ENCODE results near the gene PI16. TPM values are rescaled to one million over a fixed set of nuclear protein-coding genes. Genes with fewer than 3 reads are reported as not detected.

Gene PI16
- total and polyA plus RNA-seq, 7 donors: 0.85 to 50.7 (median 2.9) TPM

- no peak for DNase-seq
- peak overlapping the region in 3 of 4 donors; percentile 0 to 22 (median 18) for H3K27ac ChIP-seq
These were observed 53.0 kb downstream of the PI16 start for GRCh38 chr6:37007340-37008043.

DNA sequence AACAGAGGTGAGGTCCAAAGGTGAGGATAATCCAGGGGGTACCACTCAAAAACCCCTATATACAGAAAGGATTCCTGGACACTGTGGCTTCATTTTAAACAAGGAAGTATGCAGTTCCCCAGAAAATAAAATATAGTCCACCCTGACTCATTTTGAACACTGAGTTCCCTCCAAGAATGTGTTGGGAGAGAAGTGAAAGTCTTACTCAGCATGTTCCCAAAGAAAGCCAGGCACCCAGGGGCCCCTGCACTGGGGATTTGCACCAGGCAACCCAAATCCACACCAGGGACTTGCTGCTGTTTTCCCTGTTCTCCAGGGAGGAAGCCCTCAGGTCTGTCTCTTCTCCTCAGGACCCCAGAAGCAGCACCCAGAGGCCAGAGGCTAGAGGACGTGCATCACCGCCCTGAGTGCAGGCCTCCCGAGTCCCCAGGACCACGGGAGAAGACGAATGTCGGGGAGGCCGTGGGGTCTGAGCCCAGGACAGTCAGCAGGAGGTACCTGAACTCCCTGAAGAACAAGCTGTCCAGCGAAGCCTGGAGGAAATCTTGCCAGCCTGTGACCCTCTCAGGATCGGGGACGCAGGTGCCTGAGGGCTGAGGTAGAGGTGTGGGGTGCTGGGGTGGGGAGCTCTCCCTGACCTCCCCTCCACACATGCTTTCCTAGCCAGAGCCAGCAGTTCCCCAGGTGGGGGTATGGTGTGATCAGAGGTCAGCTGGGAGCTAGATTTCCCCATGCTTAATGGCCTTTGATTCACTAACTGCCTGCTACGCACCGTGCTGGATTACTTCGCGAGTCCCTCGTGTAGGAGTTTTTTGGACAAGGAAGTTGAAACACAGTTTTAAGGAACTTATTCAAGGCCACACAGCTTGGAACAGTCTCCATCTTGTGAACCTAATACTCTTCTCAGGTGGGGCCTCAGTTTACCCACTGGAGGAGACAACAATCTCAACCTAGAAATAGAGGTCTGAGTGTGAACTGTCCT, 54.2 kb downstream of the PI16 start:
- Histone ChIP-seq H3K27ac (peak overlapping the region in 2 of 4 donors; percentile 0 to 22), H3K9me3 (no peaks in the 10 kb centered on the region), H3K4me3 (peak overlapping the region in 1 of 4 donors; percentile 44), H3K4me1 (no peaks in the 10 kb centered on the region), H3K36me3 (no peaks in the 10 kb centered on the region), H3K27me3 (no peaks in the 10 kb centered on the region)
- no peak for DNase-seq
- TF ChIP-seq EP300 (IDR thresholded peaks at IDR 0.05): no peak
- TF ChIP-seq POLR2AphosphoS5 (IDR thresholded peaks at IDR 0.05): no peak
- no peak for TF ChIP-seq POLR2A (IDR thresholded peaks at IDR 0.05)
- TF ChIP-seq, protein P1, sequence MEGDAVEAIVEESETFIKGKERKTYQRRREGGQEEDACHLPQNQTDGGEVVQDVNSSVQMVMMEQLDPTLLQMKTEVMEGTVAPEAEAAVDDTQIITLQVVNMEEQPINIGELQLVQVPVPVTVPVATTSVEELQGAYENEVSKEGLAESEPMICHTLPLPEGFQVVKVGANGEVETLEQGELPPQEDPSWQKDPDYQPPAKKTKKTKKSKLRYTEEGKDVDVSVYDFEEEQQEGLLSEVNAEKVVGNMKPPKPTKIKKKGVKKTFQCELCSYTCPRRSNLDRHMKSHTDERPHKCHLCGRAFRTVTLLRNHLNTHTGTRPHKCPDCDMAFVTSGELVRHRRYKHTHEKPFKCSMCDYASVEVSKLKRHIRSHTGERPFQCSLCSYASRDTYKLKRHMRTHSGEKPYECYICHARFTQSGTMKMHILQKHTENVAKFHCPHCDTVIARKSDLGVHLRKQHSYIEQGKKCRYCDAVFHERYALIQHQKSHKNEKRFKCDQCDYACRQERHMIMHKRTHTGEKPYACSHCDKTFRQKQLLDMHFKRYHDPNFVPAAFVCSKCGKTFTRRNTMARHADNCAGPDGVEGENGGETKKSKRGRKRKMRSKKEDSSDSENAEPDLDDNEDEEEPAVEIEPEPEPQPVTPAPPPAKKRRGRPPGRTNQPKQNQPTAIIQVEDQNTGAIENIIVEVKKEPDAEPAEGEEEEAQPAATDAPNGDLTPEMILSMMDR (IDR thresholded peaks at IDR 0.05): no peak
- intact Hi-C loops (cut with DNase I): no loop called here
- WGBS, 2 donors: 86 to 87% methylated on average over 15 of the region's 15 CpGs

More at GRCh38 chr6:37007340-37008043, 53.0 kb downstream of the PI16 start:
- Histone ChIP-seq H3K4me1 (no peaks in the 10 kb centered on the region), H3K9me3 (no peaks in the 10 kb centered on the region), H3K36me3 (no peaks in the 10 kb centered on the region), H3K27me3 (no peaks in the 10 kb centered on the region), H3K4me3 (peak overlapping the region in 2 of 4 donors; percentile 34 to 44)
- intact Hi-C loops (cut with DNase I): no loop called here
- 58 to 60% methylated on average over 12 of the region's 12 CpGs for WGBS, 2 donors
- TF ChIP-seq, protein P1 (IDR thresholded peaks at IDR 0.05): no peak
- TF ChIP-seq POLR2A (IDR thresholded peaks at IDR 0.05): no peak
- TF ChIP-seq POLR2AphosphoS5 (IDR thresholded peaks at IDR 0.05): no peak
- TF ChIP-seq EP300 (IDR thresholded peaks at IDR 0.05): no peak

DNA sequence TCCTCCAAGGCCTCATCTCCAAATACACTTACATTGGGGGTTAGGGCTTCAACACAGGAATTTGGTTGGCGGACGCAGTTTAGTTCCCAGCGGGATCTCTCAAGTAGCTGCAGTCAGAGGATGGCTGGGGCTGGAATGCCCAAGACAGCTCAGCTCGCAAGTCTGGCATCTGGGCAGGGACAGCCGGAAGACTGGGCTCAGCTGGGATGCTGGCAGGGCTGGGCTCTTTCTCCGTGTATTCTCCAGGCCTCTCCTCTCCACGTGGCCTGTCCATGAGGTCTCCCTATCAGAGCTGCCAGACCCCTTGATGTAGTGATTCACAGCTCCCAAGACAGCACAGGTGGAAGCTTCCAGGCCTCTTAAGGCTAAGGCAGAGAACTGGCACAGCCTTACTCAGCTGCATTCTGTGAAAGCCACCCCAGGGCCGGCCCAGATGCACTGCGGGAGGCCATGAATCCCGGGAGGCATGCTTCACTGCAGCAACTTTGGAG, 55.9 kb downstream of the PI16 start:
- intact Hi-C loops (cut with DNase I): no loop called here
- TF ChIP-seq, protein P1 (IDR thresholded peaks at IDR 0.05): no peak
- TF ChIP-seq POLR2A (IDR thresholded peaks at IDR 0.05): no peak
- TF ChIP-seq EP300 (IDR thresholded peaks at IDR 0.05): no peak
- TF ChIP-seq POLR2AphosphoS5 (IDR thresholded peaks at IDR 0.05): no peak
- no peaks in the 10 kb centered on the region for H3K9me3 ChIP-seq
- no peak overlapping the region for H3K27ac ChIP-seq
- 94% methylated on average over 10 of the region's 10 CpGs for WGBS, 2 donors
- H3K36me3 ChIP-seq: no peaks in the 10 kb centered on the region
- DNase-seq: no peak
- H3K4me1 ChIP-seq: no peaks in the 10 kb centered on the region
- H3K4me3 ChIP-seq: no peak overlapping the region
- H3K27me3 ChIP-seq: no peaks in the 10 kb centered on the region

GRCh38 chr6:37011656-37012378, 57.3 kb downstream of the PI16 start:
- Histone ChIP-seq H3K27me3 (no peaks in the 10 kb centered on the region), H3K4me3 (no peak overlapping the region), H3K36me3 (no peaks in the 10 kb centered on the region), H3K4me1 (no peaks in the 10 kb centered on the region), H3K27ac (no peak overlapping the region), H3K9me3 (no peaks in the 10 kb centered on the region)
- TF ChIP-seq, protein P1 (IDR thresholded peaks at IDR 0.05): no peak
- TF ChIP-seq EP300 (IDR thresholded peaks at IDR 0.05) (no peak), POLR2A (IDR thresholded peaks at IDR 0.05) (no peak), POLR2AphosphoS5 (IDR thresholded peaks at IDR 0.05) (no peak)
- WGBS, 2 donors: 83 to 87% methylated on average over 11 of the region's 11 CpGs
- intact Hi-C loops (cut with DNase I): no loop called here
- DNase-seq: no peak

Data from sigmoid colon (tissue), 7 donors.